K562 (cell line): Measurements from ENCODE around the gene DUS1L. TPM values are rescaled to one million over a fixed set of nuclear protein-coding genes. Genes with fewer than 3 reads are reported as not detected.
A peak's percentile ranks its signal among the peaks of the same experiment; 100 is the strongest.

Experiments used
- ATF4 ChIP-seq: fragments of 450-650 bp; formaldehyde crosslinking; IDR thresholded peaks from 2 replicates; pipeline ENCODE4 v1.4.0; 2022; ENCODE audit warnings: mild to moderate bottlenecking, moderate library complexity
- CC2D1A ChIP-seq: fragments of 450-650 bp; IDR thresholded peaks from 2 replicates; pipeline ENCODE4 v1.6.1; 2017; ENCODE audit warnings: mild to moderate bottlenecking
- CHAMP1 ChIP-seq: fragments of 450-650 bp; IDR thresholded peaks from 2 replicates; pipeline ENCODE4 v1.6.1; 2016; ENCODE audit warnings: mild to moderate bottlenecking
- ETV5 ChIP-seq: sonication (generic); formaldehyde crosslinking; IDR thresholded peaks from 2 replicates; pipeline ENCODE4 v1.4.0; 2020; ENCODE audit warnings: low read depth, mild to moderate bottlenecking, missing genetic modification reagents
- JUNB ChIP-seq: fragments of 450-650 bp; formaldehyde crosslinking; conservative IDR thresholded peaks from 2 replicates; pipeline ENCODE4 v1.4.0; 2020; ENCODE audit warnings: mild to moderate bottlenecking
- PCBP1 ChIP-seq: fragments of 200-400 bp; formaldehyde crosslinking; IDR thresholded peaks from 2 replicates; pipeline ENCODE4 v1.6.1; 2018; ENCODE audit warnings: mild to moderate bottlenecking, low read depth, low read length; ENCODE audit not compliant: poor library complexity, severe bottlenecking
- PKNOX1 ChIP-seq: fragments of 450-650 bp; IDR thresholded peaks from 2 replicates; pipeline ENCODE4 v1.6.1; 2016
- RBM22 ChIP-seq: fragments of 200-400 bp; formaldehyde crosslinking; IDR thresholded peaks from 2 replicates; pipeline ENCODE4 v1.6.1; 2018; ENCODE audit warnings: low read length, low read depth; ENCODE audit not compliant: poor library complexity, severe bottlenecking
- TFAM ChIP-seq: fragments of 250-450 bp; sonication (Bioruptor Pico); conservative IDR thresholded peaks from 2 replicates; pipeline ENCODE4 v1.5.0; 2021; ENCODE audit warnings: mild to moderate bottlenecking, moderate library complexity
- TFAP4 ChIP-seq: sonication (generic); formaldehyde crosslinking; IDR thresholded peaks from 2 replicates; pipeline ENCODE4 v1.8.0; 2022; ENCODE audit warnings: missing genetic modification reagents, mild to moderate bottlenecking, moderate library complexity, borderline replicate concordance
- ZBTB40 ChIP-seq, 2 experiments: fragments of 450-650 bp in 1 of 2; sonication (generic) in 1 of 2; formaldehyde crosslinking in 1 of 2; IDR thresholded peaks; 2 replicates each; pipeline versions ENCODE4 v1.7.1 to v1.9.0; 2016 to 2022; ENCODE audit warnings: inconsistent platforms in 1 of 2, mild to moderate bottlenecking in 1 of 2, missing genetic modification reagents in 1 of 2
- ZNF699 ChIP-seq: fragments of 250-450 bp; sonication (Bioruptor Pico); IDR thresholded peaks from 2 replicates; pipeline ENCODE4 v1.8.0; 2021; ENCODE audit warnings: mild to moderate bottlenecking, moderate library complexity; ENCODE audit not compliant: insufficient replicate concordance
- polyA plus RNA-seq, 8 experiments: library from polyadenylated mRNA; depleted of rRNA in 4 of 8; stranded (reverse) in 5 of 8; unstranded in 3 of 8; fragments of >200 nt; fragmentation: Nextera tagmentation in 2 of 8; fragmentation: Illumina TruSeq in 1 of 8; extraction: Ambion mirVana in 2 of 8; extraction: Trizol in 1 of 8; gene quantifications; 2 replicates each; pipeline versions ENCODE4 v1.2.1 to v1.2.3, GENCODE V29; 2011 to 2014; ENCODE audit warnings: inconsistent platforms in 1 of 8, missing spikeins in 1 of 8
- total RNA-seq, 7 experiments: library from RNA; depleted of rRNA in 6 of 7; stranded (reverse); fragments of >200 nt in 6 of 7; fragmentation: Illumina TruSeq in 2 of 7; extraction: Trizol in 2 of 7; gene quantifications; 2 replicates each; pipeline versions ENCODE4 v1.2.1 to v1.2.3, GENCODE V29; 2011 to 2021; ENCODE audit warnings: low replicate concordance in 1 of 7

The DUS1L gene
- total and polyA plus RNA-seq, 9 of the 15 experiments (the other 6 are each of a cell fraction or from before 2014, with no cell fraction given): 7.8 to 210 (median 83.9) TPM

- no peak for TF ChIP-seq TFAM (CRISPR knock-in tag)
- TF ChIP-seq ATF4 (CRISPR knock-in tag): no peak
- TF ChIP-seq TFAP4 (CRISPR knock-in tag): no peak
- TF ChIP-seq RBM22: peak; percentile 51
- no peak for TF ChIP-seq ETV5
- TF ChIP-seq ZBTB40 (IDR thresholded peaks at IDR 0.05): no peak
- TF ChIP-seq ZBTB40 (CRISPR knock-in tag; IDR thresholded peaks at IDR 0.05): no peak
- TF ChIP-seq CC2D1A: no peak
- no peak for TF ChIP-seq CHAMP1
- no peak for TF ChIP-seq PKNOX1
- peak; percentile 45 for TF ChIP-seq PCBP1
- TF ChIP-seq JUNB (CRISPR knock-in tag): no peak
- no peak for TF ChIP-seq ZNF699 (CRISPR knock-in tag)
Observed at GRCh38 chr17:82018989-82019689, 46.5 kb downstream of the DUS1L start (continued).
